Activated naive CD4-positive, alpha-beta T cell treated with anti-CD3 and anti-CD28 coated beads, Interleukin-2, amount 50 U/mL, for 24 hours (primary cell): ENCODE results near the gene IGF1R.

ENCODE experiments used
- H3K27ac Mint-ChIP-seq: one replicate; pipeline ENCODE4 v1.8.0; 2021; ENCODE audit warnings: mild to moderate bottlenecking, mixed read lengths
- H3K27me3 Mint-ChIP-seq: one replicate; pipeline ENCODE4 v1.8.0; 2021; ENCODE audit warnings: mixed read lengths
- H3K36me3 Mint-ChIP-seq: one replicate; pipeline ENCODE4 v1.8.0; 2021; ENCODE audit warnings: mixed read lengths
- H3K4me1 Mint-ChIP-seq: one replicate; pipeline ENCODE4 v1.8.0; 2021; ENCODE audit warnings: mixed read lengths
- H3K4me3 Mint-ChIP-seq: one replicate; pipeline ENCODE4 v1.8.0; 2021; ENCODE audit warnings: mild to moderate bottlenecking, mixed read lengths
- H3K9me3 Mint-ChIP-seq: one replicate; pipeline ENCODE4 v1.8.0; 2021; ENCODE audit warnings: mixed read lengths

IGF1R gene

GRCh38 chr15:98705070-98705469 lies 56.7 kb downstream of the IGF1R start:
- Mint-ChIP-seq H3K4me3 (no peak overlapping the region), H3K9me3 (no peaks in the 10 kb centered on the region), H3K27ac (no peak overlapping the region), H3K4me1 (peaks cover 50% of the 10 kb centered on the region), H3K27me3 (no peaks in the 10 kb centered on the region), H3K36me3 (peaks cover 19% of the 10 kb centered on the region)

- H3K9me3 Mint-ChIP-seq, result no peaks in the 10 kb centered on the region
- H3K36me3 Mint-ChIP-seq, result peaks cover 23% of the 10 kb centered on the region
- H3K27ac Mint-ChIP-seq, result no peak overlapping the region
- peaks cover 41% of the 10 kb centered on the region for H3K4me1 Mint-ChIP-seq
- no peaks in the 10 kb centered on the region for H3K27me3 Mint-ChIP-seq
- H3K4me3 Mint-ChIP-seq, result no peak overlapping the region
Measured at GRCh38 chr15:98706387-98706786, 58.0 kb downstream of the IGF1R start.

GRCh38 chr15:98706986-98707385 lies 58.6 kb downstream of the IGF1R start:
- Mint-ChIP-seq H3K4me3 (no peak overlapping the region), H3K27me3 (no peaks in the 10 kb centered on the region), H3K4me1 (peaks cover 40% of the 10 kb centered on the region), H3K27ac (no peak overlapping the region), H3K9me3 (peaks cover 5% of the 10 kb centered on the region), H3K36me3 (peaks cover 28% of the 10 kb centered on the region)

- no peaks in the 10 kb centered on the region for H3K27me3 Mint-ChIP-seq
- peak overlapping the region; percentile 8 for H3K27ac Mint-ChIP-seq
- H3K4me1 Mint-ChIP-seq, result peaks cover 46% of the 10 kb centered on the region
- H3K4me3 Mint-ChIP-seq, result no peak overlapping the region
- peaks cover 9% of the 10 kb centered on the region for H3K9me3 Mint-ChIP-seq
- H3K36me3 Mint-ChIP-seq, result peaks cover 34% of the 10 kb centered on the region
Measured at GRCh38 chr15:98708037-98708590, 59.8 kb downstream of the IGF1R start.

DNA sequence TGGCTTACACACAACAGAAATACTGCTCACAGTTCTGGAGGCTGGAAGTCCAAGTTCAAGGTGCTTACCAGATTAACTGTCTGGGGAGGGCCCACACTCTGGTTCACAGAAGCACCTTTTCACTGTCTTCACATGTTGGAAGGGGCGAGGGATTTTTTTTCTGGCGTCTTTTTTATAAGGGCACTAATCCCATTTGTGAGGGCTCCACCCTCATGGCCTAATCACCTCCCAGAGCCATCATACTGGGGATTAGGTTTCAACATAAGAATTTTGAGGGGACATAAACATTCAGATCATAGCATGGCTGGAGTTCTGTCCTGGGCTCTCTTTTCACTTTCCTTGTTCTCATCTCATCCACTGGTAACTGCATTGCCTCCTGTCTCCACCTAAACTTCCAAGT lies 63.5 kb downstream of the IGF1R start:
- no peak overlapping the region for H3K4me3 Mint-ChIP-seq
- H3K27ac Mint-ChIP-seq, result peak overlapping the region; percentile 69
- H3K4me1 Mint-ChIP-seq, result peaks cover 76% of the 10 kb centered on the region
- H3K27me3 Mint-ChIP-seq, result no peaks in the 10 kb centered on the region
- H3K9me3 Mint-ChIP-seq, result peaks cover 9% of the 10 kb centered on the region
- peaks cover 31% of the 10 kb centered on the region for H3K36me3 Mint-ChIP-seq

- H3K4me1 Mint-ChIP-seq, result peaks cover 78% of the 10 kb centered on the region
- peak overlapping the region; percentile 51 for H3K27ac Mint-ChIP-seq
- no peaks in the 10 kb centered on the region for H3K27me3 Mint-ChIP-seq
- H3K36me3 Mint-ChIP-seq, result peaks cover 30% of the 10 kb centered on the region
- peak overlapping the region; percentile 47 for H3K4me3 Mint-ChIP-seq
- peaks cover 9% of the 10 kb centered on the region for H3K9me3 Mint-ChIP-seq
Measured at GRCh38 chr15:98712845-98713584, 64.7 kb downstream of the IGF1R start.

DNA sequence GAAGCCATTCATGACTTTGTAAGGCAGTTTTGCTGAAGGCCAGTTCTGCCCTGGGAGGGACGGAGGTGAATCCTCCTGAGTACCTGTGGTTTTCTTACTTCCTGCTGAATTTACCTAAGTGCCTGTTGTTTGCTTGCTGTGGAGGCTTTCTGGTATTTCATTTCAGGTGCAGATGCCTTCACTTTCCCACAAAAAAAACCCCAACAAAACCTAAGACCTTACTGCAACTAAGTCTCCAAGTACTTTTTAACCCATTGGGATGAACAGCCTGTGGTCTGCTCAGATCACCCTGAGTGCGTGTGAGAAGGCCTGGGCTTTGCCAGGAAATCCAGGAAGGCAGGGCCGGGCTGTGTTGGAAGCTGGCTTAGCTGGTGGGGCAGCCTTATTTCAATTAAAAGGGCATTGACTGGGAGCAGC lies 65.3 kb downstream of the IGF1R start:
- Mint-ChIP-seq H3K27me3 (no peaks in the 10 kb centered on the region), H3K4me1 (peaks cover 78% of the 10 kb centered on the region), H3K36me3 (peaks cover 27% of the 10 kb centered on the region), H3K27ac (peak overlapping the region; percentile 51), H3K4me3 (peak overlapping the region; percentile 47), H3K9me3 (peaks cover 9% of the 10 kb centered on the region)

GRCh38 chr15:98714922-98715321 lies 66.6 kb downstream of the IGF1R start:
- Mint-ChIP-seq H3K9me3 (peaks cover 9% of the 10 kb centered on the region), H3K4me1 (peaks cover 79% of the 10 kb centered on the region), H3K27me3 (no peaks in the 10 kb centered on the region), H3K27ac (peak overlapping the region; percentile 26), H3K4me3 (no peak overlapping the region), H3K36me3 (peaks cover 17% of the 10 kb centered on the region)

GRCh38 chr15:98715401-98715800 lies 67.1 kb downstream of the IGF1R start:
- Mint-ChIP-seq H3K27ac (peak overlapping the region; percentile 26), H3K9me3 (peaks cover 9% of the 10 kb centered on the region), H3K4me1 (peaks cover 84% of the 10 kb centered on the region), H3K4me3 (peak overlapping the region; percentile 40), H3K27me3 (no peaks in the 10 kb centered on the region), H3K36me3 (peaks cover 12% of the 10 kb centered on the region)

DNA sequence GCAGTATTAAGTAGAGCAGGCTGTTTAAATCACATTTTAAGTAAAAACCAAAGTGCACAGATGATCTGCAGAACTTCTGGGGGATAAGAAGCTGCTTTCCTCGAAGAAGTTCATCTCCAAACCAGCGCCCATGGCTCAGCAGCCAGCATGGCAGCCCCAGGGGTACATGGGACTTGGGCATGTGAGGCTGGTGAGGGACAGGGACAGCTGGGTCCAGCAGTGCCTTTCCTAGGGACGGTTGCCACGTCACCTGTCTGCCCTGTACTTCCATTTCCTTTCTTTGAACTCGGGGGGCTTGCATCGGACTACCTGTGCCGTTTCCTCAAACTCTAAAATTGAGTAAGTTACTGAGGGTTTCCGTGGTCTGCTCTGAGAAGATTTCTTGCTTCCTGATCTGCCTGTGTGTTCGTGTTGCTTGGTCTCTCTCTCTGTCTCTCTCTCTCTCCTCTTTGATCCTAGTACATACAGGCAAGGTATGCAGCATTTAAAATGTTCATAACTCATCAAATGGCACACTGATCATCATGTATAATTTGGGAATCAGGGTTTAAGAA lies 67.6 kb downstream of the IGF1R start:
- Mint-ChIP-seq H3K27me3 (no peaks in the 10 kb centered on the region), H3K36me3 (peaks cover 12% of the 10 kb centered on the region), H3K4me3 (peak overlapping the region; percentile 62), H3K9me3 (peaks cover 9% of the 10 kb centered on the region), H3K4me1 (peaks cover 90% of the 10 kb centered on the region), H3K27ac (peak overlapping the region; percentile 52)

DNA sequence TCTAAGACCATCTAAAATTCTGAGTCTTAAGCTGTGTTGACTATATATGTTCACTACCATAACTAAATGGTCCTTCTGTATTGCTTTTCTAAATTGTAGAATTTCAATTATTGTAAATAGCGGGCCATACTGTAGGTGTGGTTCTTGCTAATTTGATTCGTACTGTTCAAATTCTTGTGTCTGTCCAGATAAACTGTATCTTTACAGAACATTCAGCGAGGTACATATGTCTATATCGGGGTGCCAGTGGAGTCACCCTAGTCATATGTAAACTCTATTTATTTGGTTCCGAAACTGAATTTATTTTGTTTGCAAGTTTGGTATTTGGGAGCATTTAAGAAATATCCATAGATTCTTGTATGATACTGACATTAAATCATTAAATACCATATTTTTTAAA lies 69.0 kb downstream of the IGF1R start:
- Mint-ChIP-seq H3K27me3 (no peaks in the 10 kb centered on the region), H3K9me3 (no peaks in the 10 kb centered on the region), H3K4me1 (peaks cover 95% of the 10 kb centered on the region), H3K4me3 (no peak overlapping the region), H3K36me3 (peaks cover 2% of the 10 kb centered on the region), H3K27ac (no peak overlapping the region)

GRCh38 chr15:98717942-98718341 lies 69.6 kb downstream of the IGF1R start:
- no peaks in the 10 kb centered on the region for H3K27me3 Mint-ChIP-seq
- H3K4me1 Mint-ChIP-seq, result peaks cover 98% of the 10 kb centered on the region
- H3K9me3 Mint-ChIP-seq, result no peaks in the 10 kb centered on the region
- peak overlapping the region; percentile 18 for H3K27ac Mint-ChIP-seq
- peaks cover under 1% of the 10 kb centered on the region for H3K36me3 Mint-ChIP-seq
- H3K4me3 Mint-ChIP-seq, result no peak overlapping the region

DNA sequence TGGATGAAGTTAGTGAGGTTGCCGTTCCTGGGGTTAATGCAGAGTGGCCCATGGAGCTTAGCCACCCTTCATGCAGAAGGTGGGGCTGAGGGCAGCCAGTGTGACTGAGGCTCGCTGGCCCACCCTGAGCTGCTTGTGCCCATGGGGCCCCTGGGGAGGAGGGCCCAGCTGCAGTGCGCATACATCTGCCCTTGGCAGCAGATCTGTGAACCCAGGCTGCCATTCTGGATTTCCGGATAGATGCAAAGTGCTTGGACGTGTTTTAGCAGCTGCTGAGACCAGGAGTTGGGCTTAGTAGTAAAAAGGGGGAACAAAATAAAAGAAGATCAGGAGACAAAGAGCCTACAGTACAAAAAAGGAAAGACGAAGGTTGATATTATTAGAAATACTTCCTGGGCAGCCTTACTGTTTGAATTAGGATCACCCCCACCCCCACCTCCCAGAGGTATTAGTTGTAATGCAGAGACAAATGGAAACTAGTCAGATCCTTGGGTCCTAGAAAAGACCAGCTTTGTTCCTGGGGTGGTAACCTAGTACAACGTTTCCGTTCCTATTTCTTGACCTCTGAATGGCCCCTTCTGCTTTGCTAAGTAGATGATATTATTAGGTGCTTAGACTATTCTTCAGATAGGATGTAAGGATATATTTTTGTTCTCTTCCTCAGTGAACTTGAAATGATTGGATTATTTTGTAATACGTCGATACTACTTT lies 70.2 kb downstream of the IGF1R start:
- no peaks in the 10 kb centered on the region for H3K9me3 Mint-ChIP-seq
- H3K36me3 Mint-ChIP-seq, result no peaks in the 10 kb centered on the region
- no peak overlapping the region for H3K4me3 Mint-ChIP-seq
- no peaks in the 10 kb centered on the region for H3K27me3 Mint-ChIP-seq
- H3K4me1 Mint-ChIP-seq, result peaks cover 98% of the 10 kb centered on the region
- H3K27ac Mint-ChIP-seq, result peak overlapping the region; percentile 33

DNA sequence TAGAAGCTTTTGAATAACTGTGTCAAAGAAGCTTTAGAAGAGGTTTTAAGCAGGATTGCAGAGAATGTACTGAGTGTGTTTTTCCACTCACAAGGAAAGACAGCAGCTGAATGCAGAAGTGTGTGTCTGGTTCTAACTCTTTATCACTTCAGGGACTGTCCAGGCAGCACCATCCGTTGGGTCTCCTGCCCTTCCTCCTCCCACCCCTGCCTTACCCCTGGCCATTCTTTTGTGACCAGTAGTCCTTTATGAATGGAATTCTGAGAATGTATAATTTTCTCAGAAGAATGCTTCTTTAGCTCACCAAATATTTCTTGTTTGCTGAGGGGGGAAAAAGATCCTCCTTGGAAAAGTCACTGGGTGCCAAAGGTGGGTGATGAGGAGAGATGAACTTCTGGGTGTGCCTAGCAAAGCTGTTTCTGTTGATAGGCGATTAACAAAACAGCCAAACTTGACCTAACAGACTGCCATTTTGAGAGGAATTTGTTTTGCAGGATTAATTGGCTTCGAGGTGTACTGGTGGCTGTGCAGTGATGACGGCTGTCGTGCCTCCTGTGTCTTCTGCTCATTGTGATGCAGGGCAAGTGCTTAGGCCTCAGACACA lies 70.9 kb downstream of the IGF1R start:
- H3K27me3 Mint-ChIP-seq, result no peaks in the 10 kb centered on the region
- peak overlapping the region; percentile 33 for H3K27ac Mint-ChIP-seq
- H3K36me3 Mint-ChIP-seq, result no peaks in the 10 kb centered on the region
- H3K9me3 Mint-ChIP-seq, result no peaks in the 10 kb centered on the region
- no peak overlapping the region for H3K4me3 Mint-ChIP-seq
- H3K4me1 Mint-ChIP-seq, result peaks cover 98% of the 10 kb centered on the region

- H3K36me3 Mint-ChIP-seq, result no peaks in the 10 kb centered on the region
- peaks cover 93% of the 10 kb centered on the region for H3K4me1 Mint-ChIP-seq
- peak overlapping the region; percentile 10 for H3K27ac Mint-ChIP-seq
- H3K9me3 Mint-ChIP-seq, result no peaks in the 10 kb centered on the region
- peak overlapping the region; percentile 23 for H3K4me3 Mint-ChIP-seq
- no peaks in the 10 kb centered on the region for H3K27me3 Mint-ChIP-seq
Measured at GRCh38 chr15:98720031-98720430, 71.7 kb downstream of the IGF1R start.
